Measurements from ENCODE around the gene MFAP4. TPM values are rescaled to one million over a fixed set of nuclear protein-coding genes. Genes with fewer than 3 reads are reported as not detected.

MFAP4 gene
- total RNA-seq, 1 donor from 2014 or later: 270 TPM

DNA sequence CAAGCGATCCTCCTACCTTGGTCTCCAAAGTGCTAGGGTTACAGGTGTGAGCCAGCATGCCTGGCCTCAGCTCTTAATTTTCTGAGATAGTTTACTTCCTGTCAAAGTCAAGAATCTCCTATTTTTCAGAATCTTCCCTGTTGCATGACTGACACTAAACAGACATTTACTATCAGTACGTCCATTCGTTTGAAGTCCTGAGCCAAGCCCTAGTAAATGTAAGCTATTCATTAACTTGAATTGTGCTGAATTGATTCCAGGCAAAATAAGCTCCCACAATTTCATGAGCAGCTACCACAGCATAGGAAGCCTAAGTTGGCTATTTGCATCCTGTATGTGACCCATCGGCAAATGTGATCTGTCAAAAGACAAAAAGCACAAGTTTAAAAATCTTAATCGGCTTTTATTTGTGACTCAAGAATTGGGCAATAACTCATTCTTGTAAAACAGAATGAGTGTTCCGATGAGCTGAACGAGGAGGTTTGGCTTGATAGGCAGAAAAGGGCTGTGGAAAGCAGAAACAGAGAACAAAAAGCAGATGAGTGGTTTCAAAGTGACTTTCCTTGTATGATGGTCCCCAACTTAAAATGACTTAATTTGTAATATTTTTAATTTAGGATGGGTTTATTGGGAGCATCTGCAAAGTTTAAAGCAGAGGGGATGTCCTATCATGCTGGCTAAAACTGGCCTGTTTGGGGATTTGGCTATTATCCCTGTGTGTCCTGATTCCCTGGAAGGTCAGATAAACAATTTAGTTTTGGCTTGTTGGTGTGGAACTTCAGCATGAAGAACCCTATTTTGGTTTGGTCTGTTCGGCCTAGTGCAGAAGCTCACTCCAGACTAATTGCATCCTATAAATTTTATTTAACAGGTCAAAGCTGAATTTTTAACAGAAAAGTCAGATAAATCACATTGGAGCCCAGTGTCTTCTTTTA lies 38.2 kb upstream of the MFAP4 start:
- DNase-seq (no peak), ATAC-seq (no peak)
- Histone ChIP-seq H3K4me1 (no peaks in the 10 kb centered on the region), H3K27ac (no peak overlapping the region), H3K27me3 (no peaks in the 10 kb centered on the region), H3K36me3 (no peaks in the 10 kb centered on the region), H3K9me3 (no peaks in the 10 kb centered on the region), H3K4me3 (no peak overlapping the region)
- intact Hi-C loops (cut with DNase I): no loop called here
- TF ChIP-seq, protein P1, sequence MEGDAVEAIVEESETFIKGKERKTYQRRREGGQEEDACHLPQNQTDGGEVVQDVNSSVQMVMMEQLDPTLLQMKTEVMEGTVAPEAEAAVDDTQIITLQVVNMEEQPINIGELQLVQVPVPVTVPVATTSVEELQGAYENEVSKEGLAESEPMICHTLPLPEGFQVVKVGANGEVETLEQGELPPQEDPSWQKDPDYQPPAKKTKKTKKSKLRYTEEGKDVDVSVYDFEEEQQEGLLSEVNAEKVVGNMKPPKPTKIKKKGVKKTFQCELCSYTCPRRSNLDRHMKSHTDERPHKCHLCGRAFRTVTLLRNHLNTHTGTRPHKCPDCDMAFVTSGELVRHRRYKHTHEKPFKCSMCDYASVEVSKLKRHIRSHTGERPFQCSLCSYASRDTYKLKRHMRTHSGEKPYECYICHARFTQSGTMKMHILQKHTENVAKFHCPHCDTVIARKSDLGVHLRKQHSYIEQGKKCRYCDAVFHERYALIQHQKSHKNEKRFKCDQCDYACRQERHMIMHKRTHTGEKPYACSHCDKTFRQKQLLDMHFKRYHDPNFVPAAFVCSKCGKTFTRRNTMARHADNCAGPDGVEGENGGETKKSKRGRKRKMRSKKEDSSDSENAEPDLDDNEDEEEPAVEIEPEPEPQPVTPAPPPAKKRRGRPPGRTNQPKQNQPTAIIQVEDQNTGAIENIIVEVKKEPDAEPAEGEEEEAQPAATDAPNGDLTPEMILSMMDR (IDR thresholded peaks at IDR 0.05): no peak

DNA sequence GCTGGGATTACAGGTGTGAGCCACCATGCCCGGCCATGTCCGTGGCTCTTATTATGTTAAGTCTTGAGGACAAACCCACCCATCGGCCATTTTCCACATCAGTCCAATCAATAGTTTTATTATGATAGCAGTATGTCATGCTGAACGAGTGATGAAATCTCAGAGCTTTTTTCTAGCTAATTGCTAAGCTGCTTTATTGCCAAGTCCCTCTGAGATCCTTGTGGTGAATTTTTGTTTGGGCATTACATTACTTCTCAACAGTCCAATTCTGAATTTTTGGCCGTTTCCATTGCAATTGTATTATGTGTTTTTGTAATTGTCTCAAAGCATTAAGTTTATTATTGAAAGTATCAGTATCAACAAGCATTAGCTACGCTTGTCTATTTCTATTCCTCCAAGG lies 34.9 kb upstream of the MFAP4 start:
- no peak for DNase-seq
- no peaks in the 10 kb centered on the region for H3K9me3 ChIP-seq
- no peak overlapping the region for H3K27ac ChIP-seq
- no peak for ATAC-seq
- intact Hi-C loops (cut with DNase I): no loop called here
- H3K36me3 ChIP-seq: no peaks in the 10 kb centered on the region
- no peaks in the 10 kb centered on the region for H3K4me1 ChIP-seq
- TF ChIP-seq, protein P1 (IDR thresholded peaks at IDR 0.05): no peak
- no peaks in the 10 kb centered on the region for H3K27me3 ChIP-seq
- no peak overlapping the region for H3K4me3 ChIP-seq

DNA sequence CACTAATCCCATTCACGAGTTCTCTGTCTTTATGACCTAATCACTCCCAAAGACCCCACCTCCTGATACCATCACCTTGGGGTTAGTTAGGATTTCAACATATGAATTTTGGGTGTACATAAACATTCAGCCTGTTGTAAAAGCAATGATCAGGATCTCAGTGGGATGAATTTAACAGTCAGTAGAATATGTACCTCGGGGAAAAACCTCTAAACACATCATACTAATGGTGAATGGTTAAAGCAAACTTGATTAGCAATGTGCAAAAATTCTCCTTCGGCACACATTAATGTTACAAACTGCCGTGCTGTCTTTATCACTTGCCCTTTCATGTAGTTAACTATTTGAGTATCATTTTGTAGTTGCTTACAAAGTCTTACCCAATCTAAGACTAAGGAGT lies 34.2 kb upstream of the MFAP4 start:
- ATAC-seq (no peak), DNase-seq (no peak)
- TF ChIP-seq, protein P1 (IDR thresholded peaks at IDR 0.05): no peak
- H3K36me3 ChIP-seq: no peaks in the 10 kb centered on the region
- intact Hi-C loops (cut with DNase I): no loop called here
- no peaks in the 10 kb centered on the region for H3K9me3 ChIP-seq
- no peak overlapping the region for H3K4me3 ChIP-seq
- H3K4me1 ChIP-seq: no peaks in the 10 kb centered on the region
- H3K27ac ChIP-seq: no peak overlapping the region
- no peaks in the 10 kb centered on the region for H3K27me3 ChIP-seq

DNA sequence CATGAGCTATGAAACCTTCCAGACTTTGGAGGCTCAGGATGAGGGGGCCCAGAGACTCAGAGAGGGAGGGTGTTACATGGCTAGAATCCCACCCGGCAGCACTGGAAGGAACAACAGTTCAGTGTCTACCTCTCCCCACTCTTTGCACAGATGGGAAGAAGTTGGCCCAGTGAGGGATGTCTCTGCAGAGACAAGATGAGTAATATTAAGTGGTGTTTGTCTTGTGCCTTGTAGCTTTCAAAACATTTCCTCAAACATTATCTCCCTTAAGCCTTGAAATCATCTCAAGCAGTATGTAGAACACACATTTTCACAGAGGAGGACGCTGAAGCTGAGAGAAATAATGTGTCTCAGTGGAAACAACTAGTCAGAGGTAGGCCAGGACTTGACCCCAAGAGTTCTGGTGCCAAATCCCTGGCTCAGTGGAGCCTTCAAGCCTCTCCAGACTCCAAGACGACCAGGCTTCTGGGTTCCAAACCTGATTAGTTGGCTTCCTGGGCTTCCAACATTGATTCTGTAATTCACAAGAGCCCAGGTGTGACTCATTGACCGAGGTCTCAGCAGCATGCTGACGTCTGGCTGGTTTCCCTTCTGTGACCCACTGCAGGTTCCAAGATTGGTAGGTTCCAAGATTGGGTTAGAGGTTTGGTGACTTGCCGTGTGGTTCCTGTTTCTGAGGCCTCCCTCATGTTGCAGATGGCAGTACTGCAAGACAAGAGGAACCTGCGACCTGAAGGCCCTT lies 31.4 kb upstream of the MFAP4 start:
- H3K27me3 ChIP-seq: no peaks in the 10 kb centered on the region
- no peaks in the 10 kb centered on the region for H3K4me1 ChIP-seq
- DNase-seq (no peak), ATAC-seq (peak; percentile 56)
- no peak overlapping the region for H3K27ac ChIP-seq
- no peaks in the 10 kb centered on the region for H3K36me3 ChIP-seq
- H3K9me3 ChIP-seq: no peaks in the 10 kb centered on the region
- intact Hi-C loops (cut with DNase I): no loop called here
- no peak overlapping the region for H3K4me3 ChIP-seq
- TF ChIP-seq, protein P1 (IDR thresholded peaks at IDR 0.05): peak; percentile 6

DNA sequence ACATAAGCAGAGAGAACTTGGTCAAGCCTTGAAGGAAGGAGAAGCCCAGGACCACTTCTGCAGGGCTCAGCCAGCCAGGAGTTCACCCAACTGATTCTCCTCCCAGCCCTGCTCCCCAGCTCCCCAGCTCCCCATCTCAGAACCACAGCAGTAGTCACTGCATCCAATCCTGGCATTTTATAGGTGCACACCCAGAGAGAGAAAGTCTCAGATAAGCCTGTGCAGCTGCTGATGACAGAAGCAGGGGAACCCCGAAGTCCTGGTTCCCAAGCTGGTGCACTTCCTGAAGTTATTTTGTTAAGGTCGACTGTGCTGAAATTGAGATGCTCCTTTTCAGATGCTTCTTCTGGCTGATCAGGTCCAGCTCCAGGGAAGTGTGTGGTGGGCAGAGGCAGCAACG lies 30.6 kb upstream of the MFAP4 start:
- TF ChIP-seq, protein P1 (IDR thresholded peaks at IDR 0.05): no peak
- Histone ChIP-seq H3K4me1 (no peaks in the 10 kb centered on the region), H3K27ac (no peak overlapping the region), H3K36me3 (no peaks in the 10 kb centered on the region), H3K27me3 (no peaks in the 10 kb centered on the region), H3K9me3 (no peaks in the 10 kb centered on the region), H3K4me3 (no peak overlapping the region)
- DNase-seq (no peak), ATAC-seq (no peak)
- intact Hi-C loops (cut with DNase I): no loop called here

Data from upper lobe of right lung (tissue), 1 donor.